Esophagus muscularis mucosa (tissue), 4 donors: ENCODE measurements around the gene HDLBP. TPM values are rescaled to one million over a fixed set of nuclear protein-coding genes. Genes with fewer than 3 reads are reported as not detected.
"Not testable (repeated sequence)": the region's sequence is repeated elsewhere in the genome, so short reads cannot be mapped to it uniquely, and the experiment has no call there.

ENCODE experiments used
- DNase-seq: peaks from one replicate; pipeline ENCODE4 v3.0.0-alpha.2; 2017; ENCODE audit errors: extremely low spot score
- H3K27ac ChIP-seq, 4 donors: fragments of 200-600 bp; sonication (generic); replicated peaks in 1 of 4; 1 replicate in 3 of 4; 2 replicates in 1 of 4; pipeline ENCODE4 v1.5.1; 2016 to 2019; ENCODE audit warnings: mild to moderate bottlenecking in 1 of 4
- H3K27me3 ChIP-seq, 4 donors: fragments of 200-600 bp; sonication (generic); one replicate each; pipeline versions ENCODE4 v1.5.1 to v1.6.0; 2016 to 2019
- H3K36me3 ChIP-seq, 4 donors: fragments of 200-600 bp; sonication (generic); one replicate each; pipeline ENCODE4 v1.5.1; 2016 to 2019
- H3K4me1 ChIP-seq, 4 donors: fragments of 200-600 bp; sonication (generic); one replicate each; pipeline ENCODE4 v1.5.1; 2016 to 2019
- H3K4me3 ChIP-seq, 4 donors: fragments of 200-600 bp; sonication (generic); 1 replicate in 2 of 4; 2 replicates in 2 of 4; pipeline ENCODE4 v1.5.1; 2016 to 2019; ENCODE audit warnings: mild to moderate bottlenecking in 4 of 4, moderate library complexity in 1 of 4
- H3K9me3 ChIP-seq, 4 donors: fragments of 200-600 bp; sonication (generic); 1 replicate in 3 of 4; 2 replicates in 1 of 4; pipeline ENCODE4 v1.5.1; 2016 to 2019
- EP300 ChIP-seq: sonication (generic); formaldehyde crosslinking; IDR thresholded peaks from one replicate; pipeline ENCODE4 v1.6.1; 2017; ENCODE audit warnings: antibody characterized with exemption
- POLR2A ChIP-seq: fragments of 450-650 bp; IDR thresholded peaks from one replicate; pipeline ENCODE4 v1.6.1; 2017; ENCODE audit warnings: antibody characterized with exemption, moderate library complexity, mild to moderate bottlenecking, low read depth
- POLR2AphosphoS5 ChIP-seq, 2 donors: sonication (generic); formaldehyde crosslinking; IDR thresholded peaks; one replicate each; pipeline ENCODE4 v1.6.1; 2017; ENCODE audit warnings: antibody characterized with exemption in 2 of 2
- WGBS: methylation state at CpG from one replicate; pipeline ENCODE4 v1.1.5; 2018; 5-methylcytosine and 5-hydroxymethylcytosine counted together
- intact Hi-C: fragments of 100-400 bp; cut with DNase I; formaldehyde crosslinking; loops from one replicate; pipeline ENCODE4 v1.15.1; 2023
- total RNA-seq, 4 donors: library from RNA; depleted of rRNA; stranded (reverse); fragments of >200 nt; gene quantifications; one replicate each; pipeline versions ENCODE4 v1.1.0 to v1.2.1, GENCODE V29; 2016
- TF ChIP-seq, protein P1 (sequence below), 3 experiments: fragments of 200-600 bp in 2 of 3; fragments of 450-650 bp in 1 of 3; sonication (generic) in 2 of 3; IDR thresholded peaks; one replicate each; pipeline ENCODE4 v1.5.1; 2017 to 2019; ENCODE audit warnings: antibody characterized with exemption in 3 of 3, mild to moderate bottlenecking in 2 of 3, moderate library complexity in 1 of 3

HDLBP gene
- total RNA-seq, 4 donors from 2014 or later = 263 to 479 (median 304) TPM

DNA sequence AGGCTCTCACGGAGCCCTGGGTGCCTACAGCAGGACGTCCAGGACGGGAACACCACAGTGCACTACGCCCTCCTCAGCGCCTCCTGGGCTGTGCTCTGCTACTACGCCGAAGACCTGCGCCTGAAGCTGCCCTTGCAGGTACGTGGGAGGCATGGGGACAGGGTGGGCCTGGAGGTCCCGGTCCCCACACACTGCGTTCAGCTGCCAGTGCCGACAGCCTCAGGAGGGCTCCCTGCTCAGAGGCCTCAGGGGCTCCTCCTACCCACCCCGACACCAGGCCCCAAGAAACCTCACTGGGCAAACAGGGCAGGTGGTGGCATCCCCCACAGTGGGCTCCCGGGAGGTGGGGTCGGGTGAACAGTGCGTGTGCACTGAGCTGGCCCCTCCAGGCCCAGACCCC is 116.2 kb downstream of the HDLBP start:
- intact Hi-C loops = no loop called here
- 88% methylated on average over 16 of the region's 16 CpGs for WGBS

DNA sequence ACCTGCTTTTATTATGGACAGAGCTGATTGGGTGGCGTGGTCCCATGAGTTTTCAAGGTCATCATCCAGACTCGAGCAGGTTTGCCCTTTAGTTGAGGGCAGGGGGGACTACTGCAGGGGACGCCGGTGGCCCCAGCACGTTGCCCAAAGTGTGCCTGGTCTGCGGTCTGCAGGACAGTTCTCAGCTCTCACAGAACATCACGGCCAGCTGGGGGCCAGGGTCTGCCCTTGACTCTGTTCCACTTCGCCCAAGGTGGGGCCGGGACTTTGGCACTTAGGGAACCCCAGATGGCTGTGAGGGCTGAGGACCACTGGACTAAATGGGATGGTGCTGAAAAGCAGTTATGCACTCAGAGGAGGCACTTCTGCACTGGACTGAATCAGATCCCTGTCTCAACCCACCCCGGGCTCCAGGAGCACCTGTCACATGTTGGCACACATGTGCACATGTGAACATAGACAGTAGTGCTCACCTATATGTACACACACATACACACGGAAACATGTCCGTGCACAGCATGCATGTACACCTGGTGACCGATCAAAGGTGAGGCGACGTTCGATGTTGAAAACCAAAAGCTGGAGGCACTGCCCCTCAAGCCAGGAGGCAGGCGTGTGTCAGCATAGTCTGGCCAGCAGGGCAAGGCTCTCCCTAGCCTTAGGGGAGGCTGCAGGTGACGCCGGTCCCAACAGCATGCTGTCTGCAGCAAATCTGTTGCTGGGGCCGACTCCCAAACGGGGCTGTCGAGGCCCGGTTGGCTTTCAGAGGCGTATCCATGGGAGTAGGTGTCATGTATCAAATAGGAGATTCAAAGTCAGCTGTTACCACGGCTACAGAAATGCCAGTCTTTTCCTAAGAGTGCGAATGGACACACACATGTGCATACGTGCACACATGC is 116.8 kb downstream of the HDLBP start:
- Histone ChIP-seq H3K4me3 (no peak overlapping the region), H3K36me3 (no peaks in the 10 kb centered on the region), H3K9me3 (no peaks in the 10 kb centered on the region), H3K27me3 (no peaks in the 10 kb centered on the region), H3K27ac (no peak overlapping the region), H3K4me1 (no peaks in the 10 kb centered on the region)
- TF ChIP-seq EP300 = no peak
- TF ChIP-seq, protein P1, sequence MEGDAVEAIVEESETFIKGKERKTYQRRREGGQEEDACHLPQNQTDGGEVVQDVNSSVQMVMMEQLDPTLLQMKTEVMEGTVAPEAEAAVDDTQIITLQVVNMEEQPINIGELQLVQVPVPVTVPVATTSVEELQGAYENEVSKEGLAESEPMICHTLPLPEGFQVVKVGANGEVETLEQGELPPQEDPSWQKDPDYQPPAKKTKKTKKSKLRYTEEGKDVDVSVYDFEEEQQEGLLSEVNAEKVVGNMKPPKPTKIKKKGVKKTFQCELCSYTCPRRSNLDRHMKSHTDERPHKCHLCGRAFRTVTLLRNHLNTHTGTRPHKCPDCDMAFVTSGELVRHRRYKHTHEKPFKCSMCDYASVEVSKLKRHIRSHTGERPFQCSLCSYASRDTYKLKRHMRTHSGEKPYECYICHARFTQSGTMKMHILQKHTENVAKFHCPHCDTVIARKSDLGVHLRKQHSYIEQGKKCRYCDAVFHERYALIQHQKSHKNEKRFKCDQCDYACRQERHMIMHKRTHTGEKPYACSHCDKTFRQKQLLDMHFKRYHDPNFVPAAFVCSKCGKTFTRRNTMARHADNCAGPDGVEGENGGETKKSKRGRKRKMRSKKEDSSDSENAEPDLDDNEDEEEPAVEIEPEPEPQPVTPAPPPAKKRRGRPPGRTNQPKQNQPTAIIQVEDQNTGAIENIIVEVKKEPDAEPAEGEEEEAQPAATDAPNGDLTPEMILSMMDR (IDR thresholded peaks at IDR 0.05) = no peak
- no peak for TF ChIP-seq POLR2AphosphoS5 (IDR thresholded peaks at IDR 0.05)
- TF ChIP-seq POLR2A = no peak
- intact Hi-C loops = no loop called here
- WGBS = 74% methylated on average over 13 of the region's 27 CpGs
- DNase-seq = no peak

More for the DNA sequence above, 116.2 kb downstream of the HDLBP start:
- Histone ChIP-seq H3K27ac (no peak overlapping the region), H3K36me3 (no peaks in the 10 kb centered on the region), H3K27me3 (no peaks in the 10 kb centered on the region), H3K9me3 (no peaks in the 10 kb centered on the region), H3K4me3 (no peak overlapping the region), H3K4me1 (no peaks in the 10 kb centered on the region)
- no peak for DNase-seq
- TF ChIP-seq POLR2A (no peak), POLR2AphosphoS5 (IDR thresholded peaks at IDR 0.05) (no peak)
- TF ChIP-seq, protein P1 (IDR thresholded peaks at IDR 0.05) = no peak

DNA sequence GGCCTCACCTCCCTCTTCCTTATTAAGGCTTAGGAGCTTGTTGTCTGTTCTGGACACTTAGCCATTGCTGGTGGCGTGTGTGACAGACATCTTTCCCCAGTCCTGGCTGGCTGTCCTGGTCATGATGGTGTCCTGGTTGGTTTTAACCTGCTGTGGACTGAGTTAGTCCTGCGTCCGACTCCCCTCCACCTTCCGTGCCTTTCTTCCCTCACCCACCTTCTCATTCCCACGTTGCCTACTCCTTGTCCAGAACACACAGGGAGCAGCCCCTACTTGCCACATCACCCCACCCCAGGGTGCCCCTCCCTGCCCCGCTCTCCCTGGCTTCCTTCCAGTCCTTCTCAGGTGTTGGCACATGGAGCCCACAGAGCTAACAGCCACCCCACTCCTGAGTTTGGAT is 117.5 kb downstream of the HDLBP start:
- H3K4me3 ChIP-seq = no peak overlapping the region
- intact Hi-C loops = no loop called here
- 84% methylated on average over 6 of the region's 6 CpGs for WGBS
- DNase-seq = no peak
- no peak overlapping the region for H3K27ac ChIP-seq
- H3K4me1 ChIP-seq = no peaks in the 10 kb centered on the region
- H3K9me3 ChIP-seq = no peaks in the 10 kb centered on the region
- TF ChIP-seq POLR2AphosphoS5 (IDR thresholded peaks at IDR 0.05) = no peak
- no peak for TF ChIP-seq POLR2A
- no peak for TF ChIP-seq EP300
- TF ChIP-seq, protein P1 (IDR thresholded peaks at IDR 0.05) = no peak
- H3K36me3 ChIP-seq = no peaks in the 10 kb centered on the region
- no peaks in the 10 kb centered on the region for H3K27me3 ChIP-seq

DNA sequence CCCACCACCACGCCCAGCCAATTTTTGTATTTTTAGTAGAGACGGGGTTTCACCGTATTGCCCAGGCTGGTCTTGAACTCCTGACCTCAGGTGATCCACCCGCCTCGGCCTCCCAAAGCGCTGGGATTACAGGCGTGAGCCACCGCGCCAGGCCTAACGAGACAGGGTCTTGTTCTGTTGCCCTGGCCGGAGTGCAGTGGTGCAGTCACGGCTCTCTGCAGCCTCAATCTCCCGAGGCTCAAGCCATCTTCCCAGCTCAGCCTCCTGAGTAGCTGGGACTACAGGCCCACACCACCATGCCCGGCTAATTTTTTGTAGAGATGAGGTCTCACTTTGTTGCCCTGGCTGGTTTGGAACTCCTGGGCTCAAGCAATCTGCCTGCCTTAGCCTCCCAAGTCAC is 118.2 kb downstream of the HDLBP start:
- H3K4me1 ChIP-seq, DNase-seq, H3K27ac ChIP-seq, H3K4me3 ChIP-seq, H3K27me3 ChIP-seq, H3K36me3 ChIP-seq, H3K9me3 ChIP-seq, intact Hi-C loops: not testable (repeated sequence)
- 95% methylated on average over 14 of the region's 14 CpGs for WGBS

DNA sequence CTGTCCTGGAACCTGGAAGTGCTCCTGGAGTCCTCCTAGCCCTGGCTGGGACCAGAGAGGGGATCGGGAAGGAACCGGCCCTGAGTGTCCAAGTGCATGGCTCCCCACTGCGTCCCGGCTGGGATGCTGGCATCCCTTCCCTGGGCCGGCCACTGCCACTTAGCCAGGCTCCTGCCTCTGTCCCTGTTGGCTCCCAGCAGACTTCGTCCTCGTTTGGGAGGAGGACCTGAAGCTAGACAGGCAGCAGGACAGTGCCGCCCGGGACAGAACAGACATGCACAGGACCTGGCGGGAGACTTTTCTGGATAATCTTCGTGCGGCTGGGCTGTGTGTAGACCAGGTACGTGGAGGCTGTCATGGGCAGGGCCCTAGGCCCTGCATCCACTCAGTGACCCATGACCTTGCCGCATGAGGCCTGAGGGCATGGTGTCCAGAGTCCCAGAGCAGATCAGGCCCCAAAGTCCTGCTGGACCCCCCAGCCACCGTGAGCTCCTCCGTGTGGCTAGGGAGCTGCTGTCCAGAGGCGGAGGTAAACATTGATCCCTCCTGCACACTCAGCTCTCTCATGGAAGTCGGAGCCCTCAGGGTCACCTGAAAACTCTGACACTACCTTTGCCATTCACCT is 119.9 kb downstream of the HDLBP start:
- Histone ChIP-seq H3K9me3 (no peaks in the 10 kb centered on the region), H3K4me1 (no peaks in the 10 kb centered on the region), H3K27me3 (no peaks in the 10 kb centered on the region), H3K36me3 (no peaks in the 10 kb centered on the region), H3K27ac (no peak overlapping the region), H3K4me3 (no peak overlapping the region)
- DNase-seq = no peak
- TF ChIP-seq EP300 (no peak), POLR2AphosphoS5 (IDR thresholded peaks at IDR 0.05) (no peak), POLR2A (no peak)
- TF ChIP-seq, protein P1 (IDR thresholded peaks at IDR 0.05) = no peak
- intact Hi-C loops = no loop called here
- WGBS = 90% methylated on average over 13 of the region's 18 CpGs
